OCI-LY7 (cell line): ENCODE measurements around the gene UBE2J2.

Experiments
- CTCF ChIP-seq: fragments of 200-600 bp; sonication (generic); conservative IDR thresholded peaks from 2 replicates; pipeline ENCODE4 v1.5.1; 2014; ENCODE audit warnings: mild to moderate bottlenecking, antibody characterized with exemption, low read length, moderate library complexity, mixed read lengths
- EZH2phosphoT487 ChIP-seq: fragments of 200-600 bp; sonication (generic); IDR thresholded peaks from 2 replicates; pipeline ENCODE4 v1.6.1; 2018; ENCODE audit warnings: low read depth, borderline replicate concordance, mild to moderate bottlenecking, mixed run types, antibody characterized with exemption, low read length, moderate library complexity, mixed read lengths

- TF ChIP-seq CTCF = no peak
- TF ChIP-seq EZH2phosphoT487 = no peak
Observed at GRCh38 chr1:1306661-1307260, 33.1 kb upstream of the UBE2J2 start.
